Esophagus squamous epithelium (tissue), 4 donors: ENCODE data around the gene RBP3.

Source experiments
- CTCF ChIP-seq, 6 experiments: fragments of 450-650 bp in 4 of 6; fragments of 200-600 bp in 2 of 6; sonication (generic) in 2 of 6; IDR thresholded peaks; one replicate each; pipeline ENCODE4 v1.5.1; 2016 to 2019; ENCODE audit warnings: antibody characterized with exemption in 6 of 6, mild to moderate bottlenecking in 4 of 6, moderate library complexity in 4 of 6
- POLR2A ChIP-seq, 4 donors: fragments of 450-650 bp; IDR thresholded peaks; one replicate each; pipeline ENCODE4 v1.6.1; 2017; ENCODE audit warnings: antibody characterized with exemption in 4 of 4, mild to moderate bottlenecking in 4 of 4, moderate library complexity in 3 of 4

- TF ChIP-seq CTCF (IDR thresholded peaks at IDR 0.05), result no peak
- TF ChIP-seq POLR2A (IDR thresholded peaks at IDR 0.05), result no peak
These were observed 48.3 kb upstream of the RBP3 start, which contains the start of gene GDF10 for GRCh38 chr10:47299611-47300428.
